SK-N-MC (cell line): ENCODE measurements around the gene TRIM27.
"Not testable (repeated sequence)": the region's sequence is repeated elsewhere in the genome, so short reads cannot be mapped to it uniquely, and the experiment has no call there.

Experiments used
- DNase-seq: peaks from one replicate; pipeline ENCODE4 v3.0.0-alpha.2; 2011; ENCODE audit warnings: low read depth, low spot score
- H3K27ac ChIP-seq: fragments of 200-600 bp; sonication (generic); 2 replicates; pipeline ENCODE4 v1.5.1; 2016; ENCODE audit warnings: mixed run types
- H3K36me3 ChIP-seq: fragments of 200-600 bp; sonication (generic); 2 replicates; pipeline ENCODE4 v1.6.1; 2017; ENCODE audit warnings: antibody characterized with exemption, low read length, mixed read lengths; ENCODE audit not compliant: insufficient read depth
- H3K4me3 ChIP-seq: fragments of 200-600 bp; sonication (generic); 2 replicates; pipeline ENCODE4 v1.5.1; 2016
- H3K9ac ChIP-seq: fragments of 200-600 bp; sonication (generic); 2 replicates; pipeline ENCODE4 v1.8.0; 2017; ENCODE audit warnings: mixed run types, mixed read lengths; ENCODE audit not compliant: insufficient read length
- H3K9me3 ChIP-seq: fragments of 200-600 bp; sonication (generic); 2 replicates; pipeline ENCODE4 v1.6.1; 2017; ENCODE audit warnings: low read depth, mild to moderate bottlenecking, antibody characterized with exemption, low read length, moderate library complexity, mixed read lengths
- EZH2 ChIP-seq: fragments of 200-600 bp; sonication (generic); IDR thresholded peaks from one replicate; pipeline ENCODE4 v1.6.1; 2017; ENCODE audit warnings: antibody characterized with exemption
- FOXP2 ChIP-seq: optimal IDR thresholded peaks from 2 replicates; pipeline ENCODE3; 2011; ENCODE audit warnings: mild to moderate bottlenecking, moderate library complexity; ENCODE audit not compliant: insufficient read depth; ENCODE audit errors: extremely low read length, control extremely low read depth
- POLR2AphosphoS5 ChIP-seq: IDR thresholded peaks from 2 replicates; pipeline ENCODE4 v1.6.1; 2012; ENCODE audit warnings: mild to moderate bottlenecking, low read depth, low read length, borderline replicate concordance

The TRIM27 gene

GRCh38 chr6:28956331-28956730 is 32.5 kb upstream of the TRIM27 start:
- TF ChIP-seq FOXP2 = no peak
- TF ChIP-seq EZH2 = no peak
- H3K9ac ChIP-seq = no peak overlapping the region
- no peak for DNase-seq
- H3K4me3 ChIP-seq = no peak overlapping the region
- no peak overlapping the region for H3K27ac ChIP-seq
- H3K36me3 ChIP-seq = no peaks in the 10 kb centered on the region
- H3K9me3 ChIP-seq = no peaks in the 10 kb centered on the region

- peak overlapping the region; percentile 52 for H3K9ac ChIP-seq
- peak overlapping the region; percentile 83 for H3K4me3 ChIP-seq
- H3K36me3 ChIP-seq = no peaks in the 10 kb centered on the region
- no peak for DNase-seq
- no peak overlapping the region for H3K27ac ChIP-seq
- no peaks in the 10 kb centered on the region for H3K9me3 ChIP-seq
- TF ChIP-seq EZH2 = no peak
- no peak for TF ChIP-seq POLR2AphosphoS5
- TF ChIP-seq FOXP2 = no peak
Measured at GRCh38 chr6:28953585-28954258, 29.9 kb upstream of the TRIM27 start.

DNA sequence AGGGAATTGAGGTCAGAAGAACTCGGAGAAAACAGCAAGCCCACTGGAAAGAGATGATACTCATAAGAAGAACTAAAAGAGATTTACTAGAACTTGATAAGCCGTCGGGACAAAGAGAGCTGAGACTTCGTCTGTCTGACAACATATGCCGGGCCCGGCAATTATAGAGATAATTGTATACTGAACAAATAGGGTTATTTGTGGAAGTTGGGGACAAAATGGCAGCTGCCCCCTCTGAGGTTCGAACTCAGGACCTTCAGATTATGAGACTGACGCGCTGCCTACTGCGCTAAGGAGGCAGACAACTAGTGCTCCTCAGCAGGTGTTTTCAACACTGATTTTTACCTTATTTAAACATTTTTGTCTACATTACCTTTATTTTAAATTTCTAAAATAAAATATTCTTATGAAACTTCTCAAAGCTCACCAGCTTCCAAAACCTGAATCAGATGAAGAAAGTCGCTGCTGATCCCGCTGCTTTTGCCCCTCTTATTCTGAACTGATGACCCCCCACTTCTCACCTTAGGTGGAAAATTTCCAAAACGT is 29.3 kb upstream of the TRIM27 start:
- Histone ChIP-seq H3K4me3 (peak overlapping the region; percentile 83), H3K36me3 (no peaks in the 10 kb centered on the region), H3K9ac (peak overlapping the region; percentile 52), H3K9me3 (no peaks in the 10 kb centered on the region), H3K27ac (peak overlapping the region; percentile 26; the same call in 1 of the 2 replicates)
- no peak for DNase-seq
- TF ChIP-seq POLR2AphosphoS5 (no peak), EZH2 (no peak), FOXP2 (no peak)

DNA sequence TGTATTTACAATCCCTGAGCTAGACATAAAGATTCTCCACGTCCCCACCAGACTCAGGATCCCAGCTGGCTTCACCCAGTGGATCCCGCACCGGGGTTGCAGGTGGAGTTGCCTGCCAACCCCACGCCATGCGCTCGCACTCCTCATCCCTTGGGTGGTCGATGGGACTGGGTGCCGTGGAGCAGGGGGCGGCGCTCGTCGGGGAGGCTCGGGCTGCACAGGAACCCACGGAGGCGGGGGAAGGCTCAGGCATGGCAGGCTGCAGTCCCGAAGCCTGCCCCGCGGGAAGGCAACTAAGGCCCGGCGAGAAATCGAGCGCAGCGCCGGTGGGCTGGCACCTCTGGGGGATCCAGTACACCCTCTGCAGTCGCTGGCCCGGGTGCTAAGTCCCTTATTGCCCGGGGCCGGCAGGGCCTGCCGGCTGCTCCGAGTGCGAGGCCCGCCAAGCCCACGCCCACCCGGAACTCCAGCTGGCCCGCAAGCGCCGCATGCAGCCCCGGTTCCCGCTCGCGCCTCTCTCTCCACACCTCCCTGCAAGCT is 25.9 kb upstream of the TRIM27 start:
- H3K4me3 ChIP-seq, DNase-seq, H3K27ac ChIP-seq, H3K9me3 ChIP-seq, H3K36me3 ChIP-seq, H3K9ac ChIP-seq: not testable (repeated sequence)

DNA sequence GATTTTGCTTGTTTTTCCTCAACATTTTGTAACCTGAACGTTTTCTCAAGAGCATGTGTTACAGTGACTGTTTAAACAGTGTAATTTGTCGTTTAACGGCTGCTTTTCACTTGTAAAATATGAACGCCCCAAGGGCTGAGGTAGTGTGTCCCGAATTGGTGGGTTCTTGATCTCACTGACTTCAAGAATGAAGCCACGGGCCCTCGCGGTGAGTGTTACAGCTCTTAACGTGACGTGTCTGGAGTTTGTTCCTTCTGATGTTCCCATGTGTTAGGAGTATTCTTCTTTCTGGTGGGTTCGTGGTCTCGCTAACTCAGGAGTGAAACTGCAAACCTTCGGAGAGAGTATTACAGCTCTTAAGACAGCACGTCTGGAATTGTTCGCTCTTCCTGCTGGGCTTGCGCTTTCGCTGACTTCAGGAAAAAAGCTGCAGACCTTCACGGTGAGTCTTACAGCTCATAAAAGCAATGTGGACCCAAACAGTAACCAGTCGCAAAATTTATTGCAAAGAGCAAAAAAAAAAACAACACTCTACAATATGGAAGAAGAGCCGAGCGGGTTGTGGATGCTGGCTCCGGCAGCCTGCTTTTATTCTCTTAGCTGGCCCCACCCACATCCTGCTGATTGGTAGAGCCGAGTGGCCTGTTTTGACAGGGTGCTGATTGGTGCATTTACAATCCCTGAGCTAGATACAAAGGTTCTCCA is 25.1 kb upstream of the TRIM27 start:
- Histone ChIP-seq H3K4me3 (peak overlapping the region; percentile 29; the same call in 1 of the 2 replicates), H3K36me3 (no peaks in the 10 kb centered on the region), H3K27ac (peak overlapping the region; percentile 85), H3K9me3 (no peaks in the 10 kb centered on the region), H3K9ac (no peak overlapping the region)
- no peak for TF ChIP-seq FOXP2
- TF ChIP-seq POLR2AphosphoS5 = peak; percentile 49; the same call in 1 of the 2 replicates
- no peak for DNase-seq

GRCh38 chr6:28947831-28948270 is 24.1 kb upstream of the TRIM27 start:
- TF ChIP-seq POLR2AphosphoS5 (no peak), EZH2 (no peak), FOXP2 (no peak)
- Histone ChIP-seq H3K4me3 (no peak overlapping the region), H3K36me3 (no peaks in the 10 kb centered on the region), H3K9me3 (no peaks in the 10 kb centered on the region), H3K27ac (peak overlapping the region; percentile 85), H3K9ac (no peak overlapping the region)
- DNase-seq = no peak

DNA sequence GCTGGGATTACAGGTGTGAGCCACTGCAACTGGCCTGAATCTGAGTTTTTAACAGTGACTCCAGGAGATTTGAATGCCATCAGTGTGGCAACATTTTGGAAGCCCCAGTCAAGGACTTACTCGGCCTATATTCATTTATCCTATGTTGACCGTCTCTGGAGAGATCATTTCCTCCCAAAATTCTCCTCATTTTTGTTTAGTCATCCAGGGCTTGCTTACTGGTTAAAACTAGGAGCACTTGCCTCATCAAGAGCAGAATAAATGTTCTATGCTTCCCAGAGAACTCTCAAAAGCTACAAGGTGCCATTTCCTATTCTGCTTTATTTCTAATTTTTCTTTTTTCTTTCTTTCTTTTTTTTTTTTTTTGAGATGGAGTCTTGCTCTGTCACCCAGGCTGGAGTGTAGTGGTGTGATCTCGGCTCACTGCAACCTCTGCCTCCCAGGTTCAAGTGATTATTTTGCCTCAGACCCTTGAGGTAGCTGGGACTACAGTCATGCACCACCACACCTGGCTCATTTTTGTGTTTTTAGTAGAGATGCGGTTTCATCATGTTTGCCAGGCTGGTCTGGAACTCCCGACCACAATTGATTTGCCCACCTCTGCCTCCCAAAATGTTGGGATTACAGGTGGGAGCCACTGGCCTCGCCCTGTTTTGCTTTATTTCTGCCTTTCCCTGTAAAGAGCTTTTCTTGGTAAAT is 23.4 kb upstream of the TRIM27 start:
- TF ChIP-seq FOXP2 (no peak), EZH2 (no peak), POLR2AphosphoS5 (no peak)
- H3K9ac ChIP-seq = no peak overlapping the region
- no peak for DNase-seq
- H3K9me3 ChIP-seq = no peaks in the 10 kb centered on the region
- no peak overlapping the region for H3K4me3 ChIP-seq
- no peaks in the 10 kb centered on the region for H3K36me3 ChIP-seq
- H3K27ac ChIP-seq = no peak overlapping the region

DNA sequence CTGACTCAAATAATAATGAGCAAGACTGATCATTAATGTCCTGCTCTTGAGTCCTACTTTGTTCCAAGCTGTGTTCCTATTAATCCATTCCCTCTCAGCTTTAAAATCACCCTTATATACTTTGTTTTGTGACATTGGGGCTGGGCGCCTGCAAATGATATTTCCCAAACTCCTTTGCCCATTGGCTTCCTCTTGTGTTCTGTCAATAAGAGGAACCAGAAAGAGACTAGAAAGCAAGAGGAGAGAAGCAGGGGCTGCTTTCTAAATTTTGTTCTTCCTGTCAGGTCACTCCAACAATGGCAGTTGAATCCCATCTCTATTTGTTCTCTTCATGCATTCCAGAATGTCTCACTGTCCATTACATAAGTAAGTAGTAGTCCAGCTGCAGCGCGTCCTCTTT is 21.6 kb upstream of the TRIM27 start:
- no peak for DNase-seq
- no peak for TF ChIP-seq FOXP2
- no peak for TF ChIP-seq POLR2AphosphoS5
- TF ChIP-seq EZH2 = no peak
- no peak overlapping the region for H3K27ac ChIP-seq
- no peak overlapping the region for H3K9ac ChIP-seq
- H3K9me3 ChIP-seq = no peaks in the 10 kb centered on the region
- H3K4me3 ChIP-seq = no peak overlapping the region
- H3K36me3 ChIP-seq = no peaks in the 10 kb centered on the region
